Measurements from ENCODE around the gene CCDC14.

- TF ChIP-seq CTCF (IDR thresholded peaks at IDR 0.05; ENCODE audit: insufficient read depth, low read length, poor library complexity, severe bottlenecking) (no peak), EZH2phosphoT487 (conservative IDR thresholded peaks at IDR 0.05; ENCODE audit: low read length) (no peak)
These were observed 88.4 kb downstream of the CCDC14 start for GRCh38 chr3:123872621-123873020.
